ENCODE results near the gene ZNF292.
"Not testable (repeated sequence)": the region's sequence is repeated elsewhere in the genome, so short reads cannot be mapped to it uniquely, and the experiment has no call there.

ZNF292 gene

DNA sequence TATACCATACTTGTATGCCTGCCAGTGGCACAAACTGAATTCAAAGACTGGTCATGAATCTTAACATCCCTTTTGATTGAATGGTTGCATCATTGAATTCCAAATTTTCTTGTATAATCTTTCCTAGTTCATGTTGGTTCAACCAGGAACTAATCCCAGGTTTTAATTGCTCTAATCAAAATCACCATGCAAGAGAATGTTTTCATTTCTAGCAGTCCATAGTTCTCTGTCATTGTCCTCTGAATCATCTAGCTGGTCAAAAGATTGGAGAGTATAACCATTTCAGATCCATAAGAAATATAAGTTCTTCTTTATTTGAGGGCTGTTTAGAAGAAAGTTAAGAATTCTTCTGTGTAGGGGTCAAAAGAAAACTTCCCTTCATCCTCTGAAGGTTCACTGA, 57.2 kb downstream of the ZNF292 start:
- DNase-seq (ENCODE audit: low read depth in 2 of 2), result no peak

DNA sequence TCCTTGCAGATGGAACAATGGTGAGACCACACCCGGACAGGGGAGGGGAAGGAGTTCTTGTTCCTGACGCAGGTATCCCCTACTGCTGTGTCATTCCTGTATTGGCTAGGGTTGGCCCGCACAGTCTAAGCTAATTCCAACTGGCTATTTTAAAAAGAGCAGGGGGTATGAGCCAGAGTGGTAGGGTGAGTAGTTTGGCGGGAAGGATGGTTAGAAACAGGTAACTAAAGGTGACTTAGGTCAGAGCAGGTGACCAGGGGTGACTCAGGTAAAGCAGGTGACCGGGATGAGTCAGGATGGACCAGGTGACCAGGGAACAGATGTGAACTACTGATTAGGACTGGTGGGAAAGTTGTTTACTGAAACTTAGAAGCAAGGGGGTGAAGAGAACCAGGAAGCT, 58.0 kb downstream of the ZNF292 start:
- no peak for DNase-seq (ENCODE audit: low read depth in 2 of 2)

GRCh38 chr6:87214831-87215230, 59.5 kb downstream of the ZNF292 start:
- DNase-seq (ENCODE audit: low read depth in 2 of 2), result no peak

- no peak for DNase-seq (ENCODE audit: low read depth in 2 of 2)
Measured at GRCh38 chr6:87220997-87221396, 65.6 kb downstream of the ZNF292 start.

- no peak for DNase-seq (ENCODE audit: low read depth in 2 of 2)
Measured at GRCh38 chr6:87222676-87223075, 67.3 kb downstream of the ZNF292 start.

GRCh38 chr6:87224971-87225370, 69.6 kb downstream of the ZNF292 start:
- DNase-seq (ENCODE audit: low read depth in 2 of 2), result no peak

DNA sequence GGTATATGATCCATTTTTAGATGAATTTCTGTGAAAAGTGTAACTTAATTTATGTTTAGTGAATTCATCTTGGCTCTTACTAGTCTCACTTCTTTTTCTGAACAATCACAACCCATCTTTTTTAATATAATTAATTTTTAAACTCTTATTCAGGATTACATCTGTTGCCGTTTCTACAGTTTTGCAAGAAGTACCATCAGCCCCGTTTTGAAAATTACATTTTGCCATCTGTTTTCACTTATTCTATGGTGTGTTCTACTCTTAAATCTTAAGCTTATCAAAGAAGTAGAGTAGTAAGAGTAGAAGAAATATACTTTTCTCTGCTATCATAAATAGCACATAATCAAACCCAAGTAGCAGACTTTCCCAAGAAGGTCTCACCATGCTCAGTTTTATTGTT, 70.1 kb downstream of the ZNF292 start:
- DNase-seq (ENCODE audit: low read depth in 2 of 2), result no peak

GRCh38 chr6:87225937-87226336, 70.6 kb downstream of the ZNF292 start:
- no peak for DNase-seq (ENCODE audit: low read depth in 2 of 2)

DNA sequence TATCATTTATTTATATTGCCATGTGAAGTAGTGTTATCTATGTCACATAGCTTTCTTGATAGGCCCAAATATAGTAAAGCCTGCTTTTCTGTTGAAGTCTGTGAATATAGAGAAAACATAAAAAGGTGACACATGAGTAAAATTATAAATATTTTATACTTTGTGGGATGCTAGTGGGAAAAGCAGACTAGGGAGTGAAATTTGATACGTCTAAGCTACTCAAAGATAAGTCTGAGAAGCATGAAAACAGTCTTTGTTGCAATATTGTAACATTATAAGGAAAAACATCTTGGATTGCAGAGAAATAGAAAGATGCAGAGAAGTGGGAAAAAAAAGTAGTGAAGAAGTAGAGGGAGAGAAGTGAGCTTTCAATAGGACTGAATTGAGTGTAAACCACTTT, 75.4 kb downstream of the ZNF292 start:
- no peak for DNase-seq (ENCODE audit: low read depth in 2 of 2)

- no peak for DNase-seq (ENCODE audit: low read depth in 2 of 2)
Measured at GRCh38 chr6:87237804-87238203, 82.4 kb downstream of the ZNF292 start.

DNA sequence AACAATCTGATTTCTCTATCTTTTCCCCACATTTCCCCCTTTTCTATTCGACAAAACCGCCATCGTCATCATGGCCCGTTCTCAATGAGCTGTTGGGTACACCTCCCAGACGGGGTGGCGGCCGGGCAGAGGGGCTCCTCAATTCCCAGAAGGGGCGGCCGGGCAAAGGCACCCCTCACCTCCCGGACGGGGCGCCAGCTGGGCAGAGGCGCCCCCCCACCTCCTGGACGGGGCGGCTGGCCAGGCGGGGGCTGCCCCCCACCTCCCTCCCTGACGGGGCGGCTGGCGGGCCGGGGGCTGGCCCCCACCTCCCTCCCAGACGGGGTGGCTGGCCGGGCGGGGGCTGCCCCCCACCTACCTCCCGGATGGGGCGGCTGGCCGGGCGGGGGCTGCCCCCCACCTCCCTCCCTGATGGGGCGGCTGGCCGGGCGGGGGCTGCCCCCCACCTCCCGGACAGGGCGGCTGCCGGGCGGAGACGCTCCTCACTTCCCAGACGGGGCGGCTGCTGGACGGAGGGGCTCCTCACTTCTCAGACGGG, 83.8 kb downstream of the ZNF292 start:
- not testable (repeated sequence) for DNase-seq (ENCODE audit: low read depth in 2 of 2)

- no peak for DNase-seq (ENCODE audit: low read depth in 2 of 2)
Measured at GRCh38 chr6:87241304-87241703, 85.9 kb downstream of the ZNF292 start.

DNA sequence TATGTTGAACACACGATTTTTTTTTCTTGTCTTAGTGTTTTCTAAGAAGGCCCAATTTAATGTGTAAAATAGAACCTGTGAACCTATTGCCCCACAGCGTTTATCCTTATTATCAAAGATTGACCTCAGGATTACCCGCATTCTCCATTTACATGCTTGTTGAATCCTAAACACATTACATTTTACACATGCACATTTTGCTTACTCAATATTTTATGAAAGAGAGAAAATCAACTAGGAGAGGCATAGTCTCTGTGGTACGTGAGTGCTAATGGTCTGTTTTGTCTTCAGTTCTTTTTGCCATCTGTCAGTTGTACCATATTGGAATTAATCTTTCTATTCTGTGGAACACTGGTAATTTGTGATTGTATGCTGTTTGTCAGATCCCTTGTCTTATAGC, 86.9 kb downstream of the ZNF292 start:
- DNase-seq (ENCODE audit: low read depth in 2 of 2), result no peak

DNA sequence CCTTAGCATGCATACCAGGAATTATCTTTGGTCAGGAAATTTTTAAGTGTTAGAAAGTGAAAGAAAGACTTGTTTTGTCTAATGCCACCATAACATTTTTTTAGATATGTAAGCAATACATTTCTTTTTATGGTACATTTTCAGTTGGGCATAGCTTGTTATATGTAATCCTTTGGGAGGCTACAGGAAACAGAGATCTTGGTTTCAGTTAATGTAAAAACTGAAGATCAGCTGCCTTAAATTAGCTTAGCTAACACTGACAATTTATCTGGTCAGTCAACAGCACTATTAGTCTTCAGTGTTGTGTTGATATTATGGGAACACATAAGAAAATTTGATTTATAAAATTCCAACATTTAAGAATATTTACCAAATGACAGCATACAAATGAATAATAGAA, 88.4 kb downstream of the ZNF292 start:
- DNase-seq (ENCODE audit: low read depth in 2 of 2), result no peak

- DNase-seq (ENCODE audit: low read depth in 2 of 2), result no peak
Measured at GRCh38 chr6:87244380-87244779, 89.0 kb downstream of the ZNF292 start.

DNA sequence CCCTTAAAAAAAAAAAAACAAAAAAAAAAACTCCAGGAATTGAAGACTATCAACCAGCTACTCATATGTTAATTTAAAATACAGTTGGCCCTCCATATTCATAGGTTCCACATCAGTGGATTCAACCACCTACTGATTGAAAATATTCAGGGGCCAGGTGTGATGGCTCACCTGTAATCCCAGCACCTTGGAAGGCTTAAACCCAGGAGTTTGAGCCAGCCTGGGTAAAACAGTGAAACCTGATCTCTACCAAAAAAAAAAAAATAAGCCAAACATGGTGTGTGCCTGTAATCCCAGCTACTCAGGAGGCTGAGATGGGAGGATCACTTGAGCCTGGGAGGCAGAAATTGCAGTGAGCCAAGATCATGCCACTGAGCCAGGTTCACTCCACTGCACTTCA, 94.7 kb downstream of the ZNF292 start:
- no peak for DNase-seq (ENCODE audit: low read depth in 2 of 2)

DNA sequence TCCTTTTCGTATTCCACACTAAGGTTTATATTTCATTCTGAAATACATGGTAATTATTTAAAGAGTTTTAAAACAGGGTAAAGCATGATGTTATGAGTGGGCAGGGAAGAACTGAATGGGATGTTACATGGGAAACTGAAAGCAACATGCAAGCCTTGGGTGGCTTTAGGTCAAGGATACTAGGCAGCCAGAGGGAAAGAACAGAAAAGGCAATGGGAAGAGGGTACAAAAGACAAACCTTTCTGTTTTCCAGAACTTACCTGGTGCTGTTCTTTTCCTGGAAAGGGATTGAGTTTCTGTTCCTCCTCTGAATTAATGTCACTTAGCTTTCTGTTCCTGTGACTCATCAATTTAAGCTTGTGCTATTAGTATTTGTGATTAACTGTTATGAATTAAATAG, 95.9 kb downstream of the ZNF292 start:
- DNase-seq (ENCODE audit: low read depth in 2 of 2), result no peak

DNA sequence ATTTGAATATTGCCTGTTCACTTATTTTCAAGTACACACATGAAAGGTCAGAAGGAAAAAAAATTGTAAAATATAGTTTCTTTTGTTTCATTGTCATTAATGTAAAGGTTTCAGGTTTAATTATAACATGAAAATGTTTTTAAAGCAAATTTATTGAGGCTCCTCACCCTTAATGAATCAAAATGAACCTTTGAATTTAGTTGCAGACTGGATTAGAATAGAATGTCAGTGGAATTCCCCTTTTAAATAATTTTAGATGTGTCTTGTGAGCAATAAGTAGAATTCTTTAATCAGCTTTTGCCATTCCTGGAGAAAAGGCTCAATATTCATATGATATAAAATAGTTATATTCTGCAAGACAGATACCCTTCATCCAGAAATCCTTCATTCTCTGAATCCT, 96.4 kb downstream of the ZNF292 start:
- DNase-seq (ENCODE audit: low read depth in 2 of 2), result no peak

DNA sequence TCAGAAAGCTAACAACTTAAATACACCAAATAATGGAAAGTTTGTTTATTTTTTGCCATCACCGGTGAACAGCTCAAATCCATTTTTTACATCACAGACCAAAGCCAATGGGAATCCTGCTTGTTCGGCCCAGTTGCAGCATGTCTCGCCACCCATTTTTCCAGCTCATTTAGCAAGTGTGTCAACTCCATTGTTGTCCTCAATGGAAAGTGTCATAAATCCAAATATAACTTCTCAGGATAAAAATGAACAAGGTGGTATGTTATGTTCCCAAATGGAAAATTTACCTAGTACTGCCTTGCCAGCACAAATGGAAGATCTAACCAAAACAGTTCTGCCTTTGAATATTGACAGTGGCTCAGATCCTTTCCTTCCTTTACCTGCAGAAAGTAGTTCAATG, 101.7 kb downstream of the ZNF292 start:
- DNase-seq (ENCODE audit: low read depth in 2 of 2), result no peak

GRCh38 chr6:87257565-87257964, 102.2 kb downstream of the ZNF292 start:
- DNase-seq (ENCODE audit: low read depth in 2 of 2), result no peak

GRCh38 chr6:87257975-87258374, 102.6 kb downstream of the ZNF292 start:
- DNase-seq (ENCODE audit: low read depth in 2 of 2), result no peak

DNA sequence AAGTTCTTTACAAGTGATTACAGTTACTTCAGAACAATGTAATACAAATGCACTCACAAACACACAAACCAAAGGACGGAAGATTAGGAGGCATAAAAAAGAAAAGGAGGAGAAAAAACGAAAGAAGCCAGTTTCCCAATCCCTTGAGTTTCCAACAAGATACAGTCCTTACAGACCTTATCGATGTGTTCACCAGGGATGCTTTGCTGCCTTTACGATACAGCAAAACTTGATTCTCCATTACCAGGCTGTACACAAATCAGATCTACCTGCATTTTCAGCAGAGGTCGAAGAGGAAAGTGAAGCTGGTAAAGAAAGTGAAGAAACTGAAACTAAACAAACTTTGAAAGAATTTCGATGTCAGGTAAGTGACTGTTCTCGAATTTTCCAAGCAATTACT, 104.4 kb downstream of the ZNF292 start:
- DNase-seq (ENCODE audit: low read depth in 2 of 2), result no peak

DNA sequence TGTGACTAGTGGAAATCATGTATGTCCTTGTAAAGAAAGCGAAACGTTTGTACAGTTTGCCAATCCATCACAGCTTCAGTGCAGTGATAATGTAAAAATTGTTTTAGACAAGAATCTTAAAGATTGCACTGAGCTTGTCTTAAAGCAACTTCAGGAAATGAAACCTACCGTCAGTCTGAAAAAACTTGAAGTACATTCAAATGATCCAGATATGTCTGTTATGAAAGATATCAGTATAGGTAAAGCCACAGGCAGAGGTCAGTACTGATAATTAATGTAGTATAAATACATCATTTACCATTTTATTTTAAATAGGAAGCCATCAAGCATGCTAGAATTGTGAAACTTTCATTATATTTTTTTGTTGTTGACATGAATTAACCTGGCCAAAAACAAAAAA, 106.2 kb downstream of the ZNF292 start:
- DNase-seq (ENCODE audit: low read depth in 2 of 2), result no peak

- DNase-seq (ENCODE audit: low read depth in 2 of 2), result no peak
Measured at GRCh38 chr6:87264481-87264880, 109.1 kb downstream of the ZNF292 start.

All from stimulated activated CD8-positive, alpha-beta memory T cell treated with anti-CD3 and anti-CD28 coated beads, Interleukin-2, amount 100 ng/mL, for 48 hours (primary cell).